ENCODE results near the gene B4GALT5.
A peak's percentile ranks its signal among the peaks of the same experiment; 100 is the strongest.
"Not testable (repeated sequence)": the region's sequence is repeated elsewhere in the genome, so short reads cannot be mapped to it uniquely, and the experiment has no call there.

Gene B4GALT5

DNA sequence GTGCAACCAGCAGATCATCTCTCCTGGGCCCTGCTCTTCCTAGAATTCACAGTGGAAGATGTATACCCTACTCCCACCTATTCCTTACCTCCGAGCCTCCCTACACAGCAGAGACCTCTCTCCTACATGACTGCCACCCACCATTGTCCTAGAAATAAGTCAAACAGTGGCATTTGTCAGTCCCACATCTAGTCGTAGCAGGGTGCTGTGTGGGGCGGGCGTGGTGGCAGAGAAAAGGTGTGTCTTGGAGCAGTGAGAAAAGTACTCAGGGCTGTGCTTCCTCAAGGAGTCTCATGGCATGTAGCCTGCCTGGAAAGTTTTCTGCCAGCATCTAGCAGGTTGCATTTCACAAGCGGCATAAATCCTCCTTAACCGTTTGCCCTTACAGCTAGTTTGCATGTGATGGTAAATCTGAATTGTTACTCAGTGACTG is 86.3 kb downstream of the B4GALT5 start:
- in situ Hi-C loops (cut with MboI; ENCODE audit: low sequenced_read_pairs, unreplicated experiment), result no loop called here
- TF ChIP-seq CTCF (IDR thresholded peaks at IDR 0.05; ENCODE audit: borderline replicate concordance, control extremely low read depth, extremely low read depth, insufficient read depth, missing control alignments), result no peak
- no peak for DNase-seq (ENCODE audit: low spot score)

GRCh38 chr20:49624988-49625387 is 88.7 kb downstream of the B4GALT5 start:
- in situ Hi-C loops (cut with MboI; ENCODE audit: low sequenced_read_pairs, unreplicated experiment), result not testable (repeated sequence)

GRCh38 chr20:49624317-49624716 is 89.4 kb downstream of the B4GALT5 start:
- no peak for TF ChIP-seq CTCF (IDR thresholded peaks at IDR 0.05; ENCODE audit: borderline replicate concordance, control extremely low read depth, extremely low read depth, insufficient read depth, missing control alignments)
- in situ Hi-C loops (cut with MboI; ENCODE audit: low sequenced_read_pairs, unreplicated experiment), result no loop called here
- no peak for DNase-seq (ENCODE audit: low spot score)

More at GRCh38 chr20:49624988-49625387, 88.7 kb downstream of the B4GALT5 start:
- not testable (repeated sequence) for DNase-seq (ENCODE audit: low spot score)

DNA sequence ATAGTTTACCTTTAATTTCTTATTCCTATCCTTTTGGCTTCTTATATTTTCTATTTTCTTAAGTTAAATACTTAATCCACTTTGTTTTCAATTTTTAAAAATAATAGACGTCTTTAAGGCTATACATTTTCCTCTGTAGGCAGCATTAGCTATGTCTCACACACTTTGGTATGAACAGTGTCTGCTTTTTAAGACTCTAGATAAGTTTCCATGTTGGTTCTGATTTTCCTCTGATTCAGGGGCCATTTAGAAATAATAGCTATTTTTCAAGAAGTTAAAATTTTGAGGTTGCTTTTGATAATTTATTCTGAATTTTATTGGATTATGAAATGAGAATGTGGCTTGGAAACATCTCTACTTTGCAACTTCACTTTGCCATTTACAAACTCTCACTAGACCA is 91.4 kb downstream of the B4GALT5 start:
- no peak for DNase-seq (ENCODE audit: low spot score)
- in situ Hi-C loops (cut with MboI; ENCODE audit: low sequenced_read_pairs, unreplicated experiment), result no loop called here
- no peak for TF ChIP-seq CTCF (IDR thresholded peaks at IDR 0.05; ENCODE audit: borderline replicate concordance, control extremely low read depth, extremely low read depth, insufficient read depth, missing control alignments)

DNA sequence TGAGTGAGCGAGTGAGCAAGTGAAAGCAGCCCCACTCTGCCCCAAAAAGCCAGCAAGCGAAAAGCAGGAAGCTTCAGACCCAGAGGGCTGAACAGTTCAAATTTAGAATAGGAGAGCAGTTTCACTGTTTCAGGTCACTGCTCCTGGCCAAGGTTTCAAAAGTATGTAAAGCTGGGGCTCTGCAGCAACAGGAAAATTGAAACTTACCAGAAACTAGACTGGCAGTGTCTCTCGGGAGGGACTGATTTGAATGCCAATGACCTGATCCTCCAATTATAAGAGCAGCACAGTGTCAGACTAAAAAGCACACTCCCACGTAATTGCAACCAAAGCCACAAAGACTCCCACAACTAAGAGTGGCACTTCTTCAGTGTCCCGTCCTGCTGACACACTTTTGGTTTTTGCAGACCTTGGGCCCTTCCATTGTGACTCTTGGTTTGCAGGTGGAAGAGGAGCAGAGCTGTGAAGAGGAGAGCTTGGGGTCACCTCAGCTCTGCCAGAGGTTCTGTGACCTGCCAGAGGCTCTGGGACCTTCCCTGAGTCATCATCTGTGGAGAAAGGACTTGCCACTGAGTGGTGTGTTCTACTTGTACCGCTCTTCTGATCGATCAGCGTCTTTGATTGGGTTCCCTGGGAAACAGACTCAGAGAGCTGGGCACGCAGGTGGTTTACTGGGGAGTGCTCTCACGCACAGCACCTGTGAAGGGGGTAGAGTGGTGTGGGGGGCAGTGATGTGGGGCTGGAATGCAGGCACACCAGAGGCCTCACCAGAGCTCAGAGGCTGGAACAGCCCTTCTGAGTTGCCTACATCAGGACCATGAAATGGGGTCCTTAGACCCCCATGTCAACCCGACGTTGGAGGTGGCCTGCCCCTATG is 93.1 kb downstream of the B4GALT5 start:
- peak; percentile 76 for DNase-seq (ENCODE audit: low spot score)
- no peak for TF ChIP-seq CTCF (IDR thresholded peaks at IDR 0.05; ENCODE audit: borderline replicate concordance, control extremely low read depth, extremely low read depth, insufficient read depth, missing control alignments)
- in situ Hi-C loops (cut with MboI; ENCODE audit: low sequenced_read_pairs, unreplicated experiment), result no loop called here

GRCh38 chr20:49619113-49620048 is 94.3 kb downstream of the B4GALT5 start:
- TF ChIP-seq CTCF (IDR thresholded peaks at IDR 0.05; ENCODE audit: borderline replicate concordance, control extremely low read depth, extremely low read depth, insufficient read depth, missing control alignments), result no peak
- no peak for DNase-seq (ENCODE audit: low spot score)
- in situ Hi-C loops (cut with MboI; ENCODE audit: low sequenced_read_pairs, unreplicated experiment), result loop anchor here (10.0 kb wide), 1 partner anchor 225 kb away; no protein-coding TSS in a partner anchor
